Heart left ventricle (tissue), 16 donors: ENCODE data around the gene KCP. TPM values are rescaled to one million over a fixed set of nuclear protein-coding genes. Genes with fewer than 3 reads are reported as not detected.
A peak's percentile ranks its signal among the peaks of the same experiment; 100 is the strongest.

Experiments used
- ATAC-seq, 4 donors: fragments of 200-7000 bp; cut with Tn5 transposase; one replicate each; pipeline ENCODE4 v1.9.1; 2020 to 2022; ENCODE audit warnings: moderate library complexity in 4 of 4, mild to moderate bottlenecking in 3 of 4, moderate number of reproducible peaks in 1 of 4
- DNase-seq, 5 donors: peaks; one replicate each; pipeline ENCODE4 v3.0.0-alpha.2; 2020
- H3K27ac ChIP-seq, 12 donors: fragments of 200-600 bp; sonication (generic) in 4 of 12; one replicate each; pipeline versions ENCODE4 v1.5.0 to v1.8.0; 2016 to 2022; ENCODE audit warnings: mild to moderate bottlenecking in 2 of 12
- H3K27me3 ChIP-seq, 9 donors: fragments of 200-600 bp; sonication (generic) in 2 of 9; one replicate each; pipeline versions ENCODE4 v1.5.1 to v1.8.0; 2016 to 2022; ENCODE audit warnings: mild to moderate bottlenecking in 3 of 9
- H3K36me3 ChIP-seq, 9 donors: fragments of 200-600 bp; sonication (generic) in 2 of 9; one replicate each; pipeline versions ENCODE4 v1.5.0 to v1.8.0; 2018 to 2022; ENCODE audit warnings: mild to moderate bottlenecking in 2 of 9
- H3K4me1 ChIP-seq, 12 donors: fragments of 200-600 bp; sonication (generic) in 4 of 12; one replicate each; pipeline versions ENCODE4 v1.5.0 to v1.8.0; 2016 to 2022; ENCODE audit warnings: mild to moderate bottlenecking in 3 of 12
- H3K4me3 ChIP-seq, 12 donors: fragments of 200-600 bp; sonication (generic) in 4 of 12; one replicate each; pipeline versions ENCODE4 v1.5.0 to v1.8.0; 2017 to 2022; ENCODE audit warnings: mild to moderate bottlenecking in 9 of 12, moderate library complexity in 4 of 12
- H3K9me3 ChIP-seq, 12 donors: fragments of 200-600 bp; sonication (generic) in 4 of 12; one replicate each; pipeline versions ENCODE4 v1.5.0 to v1.8.0; 2016 to 2022; ENCODE audit warnings: mild to moderate bottlenecking in 1 of 12
- CTCF ChIP-seq, 12 donors: fragments of 200-600 bp; sonication (generic) in 4 of 12; IDR thresholded peaks; one replicate each; pipeline versions ENCODE4 v1.5.0 to v1.8.0; 2018 to 2022; ENCODE audit warnings: antibody characterized with exemption in 12 of 12, mild to moderate bottlenecking in 5 of 12
- POLR2A ChIP-seq, 2 donors: fragments of 450-650 bp; IDR thresholded peaks; one replicate each; pipeline ENCODE4 v1.6.1; 2017; ENCODE audit warnings: antibody characterized with exemption in 2 of 2, mild to moderate bottlenecking in 2 of 2, moderate library complexity in 2 of 2
- WGBS, 4 donors: extraction: QIAGEN DNeasy Blood & Tissue Kit in 2 of 4; methylation state at CpG; one replicate each; pipeline versions ENCODE4 v1.1.5 to v1.1.7; 2013 to 2018; 5-methylcytosine and 5-hydroxymethylcytosine counted together
- intact Hi-C, 10 donors: fragments of 100-400 bp; cut with DNase I; formaldehyde crosslinking; loops; one replicate each; pipeline versions ENCODE4 v1.11.1 to v1.14.2; 2022
- polyA plus RNA-seq, 2 donors: library from polyadenylated mRNA; stranded (reverse); fragments of 200-250 nt; gene quantifications; one replicate each; pipeline ENCODE4 v1.2.3, GENCODE V29; 2013
- total RNA-seq, 9 donors: library from RNA; depleted of rRNA in 2 of 9; stranded (reverse); fragments of >200 nt in 2 of 9; fragmentation: NEBNext Ultra II Directional in 3 of 9; extraction: Animal tissue kit (Norgen Biotek cat#: 25700) in 3 of 9; gene quantifications; one replicate each; pipeline versions ENCODE4 v1.1.0 to v1.2.4, GENCODE V29; 2016 to 2023
- donor health status: ischemic (EF 13 %, LVEDD 7.1; RV severe dilation, severe dysfunction).
- donor health status: healthy with polysubstance abuse.
- donor health status: DM: no; HTN: yes; CAD: no.
- donor health status: DM: no; HTN: no; CAD: no.
- donor health status: ischemic (EF 25% LVEDD 6.9; RV normal size, moderate dysfunction).
- donor health status: ischemic (EF 25% LVEDD 5.7; RV mildly dilated, moderate dysfunction).
- donor health status: healthy.
- donor health status: DM: yes; HTN: yes; CAD: no.
- donor health status: ischemic (EF 35%, LVEDD 5.7; RV mildly dilated, moderate dysfunction).
- donor health status: nonischemic (EF 11% LVEDD 7.7; RV severe dilation, severe dysfunction).
- donor health status: DM: yes; HTN: yes; CAD: no.
- donor health status: PGD.
- donor health status: ischemic (EF 29% LVEDD 5.4; RV normal size, mild dysfunction).
- donor health status: nonischemic (EF 23%, LVEDD 6.1; RV moderate dilation, normal function).

The KCP gene
- total and polyA plus RNA-seq, 11 donors = 0.14 to 1.3 (median 0.29) TPM; not detected in 1

- Histone ChIP-seq H3K4me3 (no peak overlapping the region), H3K27me3 (peaks cover 9 to 63% (median 25%) of the 10 kb centered on the region in 9 donors), H3K9me3 (no peaks in the 10 kb centered on the region), H3K36me3 (no peaks in the 10 kb centered on the region), H3K27ac (no peak overlapping the region), H3K4me1 (peaks cover 0 to 16% (median 2%) of the 10 kb centered on the region in 12 donors)
- intact Hi-C loops = no loop called here
- ATAC-seq = no peak
- no peak for DNase-seq
- TF ChIP-seq CTCF (IDR thresholded peaks at IDR 0.05) = no peak
- no peak for TF ChIP-seq POLR2A (IDR thresholded peaks at IDR 0.05)
- WGBS, 4 donors = 89 to 97% (median 91%) methylated on average over 7 of the region's 7 CpGs
Observed at GRCh38 chr7:128916643-128916915, 6.1 kb upstream of the KCP start.

GRCh38 chr7:128915841-128916642, 5.5 kb upstream of the KCP start:
- TF ChIP-seq POLR2A (IDR thresholded peaks at IDR 0.05) = no peak
- no peak overlapping the region for H3K27ac ChIP-seq
- peaks cover 9 to 63% (median 25%) of the 10 kb centered on the region in 9 donors for H3K27me3 ChIP-seq
- no peaks in the 10 kb centered on the region for H3K36me3 ChIP-seq
- H3K4me1 ChIP-seq = peaks cover 0 to 16% (median 3%) of the 10 kb centered on the region in 12 donors
- ATAC-seq (no peak), DNase-seq (peak in 1 of 5 donors; percentile 13)
- peak overlapping the region in 9 of 12 donors; percentile 5 to 39 (median 24) for H3K4me3 ChIP-seq
- intact Hi-C loops = no loop called here
- WGBS, 4 donors = 20 to 40% (median 30%) methylated on average over 17 to 69 of the region's 69 CpGs
- no peaks in the 10 kb centered on the region for H3K9me3 ChIP-seq

- no peak for TF ChIP-seq CTCF (IDR thresholded peaks at IDR 0.05)
- no peak for TF ChIP-seq POLR2A (IDR thresholded peaks at IDR 0.05)
- Histone ChIP-seq H3K9me3 (no peaks in the 10 kb centered on the region), H3K27ac (no peak overlapping the region), H3K4me3 (peak overlapping the region in 8 of 12 donors; percentile 5 to 39 (median 24)), H3K27me3 (peaks cover 12 to 62% (median 30%) of the 10 kb centered on the region in 9 donors), H3K36me3 (no peaks in the 10 kb centered on the region), H3K4me1 (peaks cover 0 to 19% (median 4%) of the 10 kb centered on the region in 12 donors)
- peak in 1 of 5 donors; percentile 14 for DNase-seq
- intact Hi-C loops = no loop called here
- 3 to 4% (median 4%) methylated on average over 29 to 34 of the region's 34 CpGs for WGBS, 4 donors
- ATAC-seq = no peak
Observed at GRCh38 chr7:128915271-128915819, 4.8 kb upstream of the KCP start.

DNA sequence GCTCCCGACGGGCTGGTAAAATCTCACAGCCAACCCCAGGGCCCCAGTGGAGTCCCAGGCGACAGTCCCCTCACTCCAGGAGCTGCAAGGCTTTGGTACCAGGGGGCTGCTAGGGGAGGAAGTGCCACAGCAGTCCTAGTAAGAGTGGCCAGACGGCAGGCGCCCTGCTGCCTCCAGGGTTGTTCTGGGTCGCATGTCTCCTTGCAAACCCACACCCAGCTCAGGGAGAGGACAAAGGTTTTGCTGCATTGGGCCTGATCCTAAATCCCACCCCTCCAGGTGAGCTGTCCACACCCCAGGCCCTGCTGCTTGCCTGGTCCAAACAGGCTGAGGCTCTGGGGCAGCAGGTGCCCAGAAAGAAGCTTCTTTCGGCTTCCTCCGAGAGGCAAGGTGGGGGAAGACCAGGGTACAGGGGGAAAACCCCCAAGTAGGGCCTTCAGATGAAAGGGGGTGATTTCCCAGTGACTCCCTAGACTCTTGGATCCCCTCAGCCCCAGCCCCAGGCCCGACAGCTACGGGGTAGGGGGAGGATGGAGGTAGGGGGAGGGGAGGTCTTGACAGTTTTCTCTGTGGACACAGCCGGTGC, 4.2 kb upstream of the KCP start:
- no peaks in the 10 kb centered on the region for H3K36me3 ChIP-seq
- peaks cover 19 to 62% (median 37%) of the 10 kb centered on the region in 9 donors for H3K27me3 ChIP-seq
- H3K27ac ChIP-seq = no peak overlapping the region
- H3K4me1 ChIP-seq = peaks cover 0 to 26% (median 6%) of the 10 kb centered on the region in 12 donors
- peak in 1 of 5 donors; percentile 24 for DNase-seq
- no peak overlapping the region for H3K4me3 ChIP-seq
- H3K9me3 ChIP-seq = no peaks in the 10 kb centered on the region
- ATAC-seq = no peak
- WGBS, 4 donors = 41 to 51% (median 44%) methylated on average over 11 of the region's 11 CpGs
- TF ChIP-seq CTCF (IDR thresholded peaks at IDR 0.05) (no peak), POLR2A (IDR thresholded peaks at IDR 0.05) (no peak)
- intact Hi-C loops = no loop called here
